HepG2 (cell line): Measurements from ENCODE around the gene ZNF341. TPM values are rescaled to one million over a fixed set of nuclear protein-coding genes. Genes with fewer than 3 reads are reported as not detected.

ENCODE experiments used
- ATAC-seq: fragments of 200-7000 bp; cut with Tn5 transposase; 3 replicates; pipeline ENCODE4 v1.9.1; 2020; ENCODE audit warnings: mild to moderate bottlenecking, moderate library complexity
- BruUV-seq: library from RNA; stranded (reverse); fragments of 400-500 nt; replicated peaks from 2 replicates; lab custom pipeline; 2021; lab: Mats Ljungman, UMichigan
- CTCF ChIA-PET: fragments of 300-600 bp; formaldehyde crosslinking; extraction: SDS; loops from one replicate; lab custom pipeline; 2021; ENCODE audit warnings: low total read pairs, inconsistent platforms, low intra/inter-chr PET ratio; lab: Yijun Ruan, JAX
- POLR2A ChIA-PET: fragments of 350-600 bp; sonication (Branson Sonifier 250); formaldehyde crosslinking; loops from one replicate; lab custom pipeline; 2020; ENCODE audit warnings: antibody characterized with exemption, inconsistent platforms; lab: Yijun Ruan, JAX
- DNase-seq: peaks from one replicate; pipeline ENCODE4 v3.0.0-alpha.2; 2015; ENCODE audit warnings: low spot score
- FAIRE-seq: peaks from 3 replicates; lab custom pipeline; 2011; peaks lifted over from hg19 to GRCh38; lab: Jason Lieb, UNC
- H2AFZ ChIP-seq: one replicate; pipeline ENCODE4 v1.6.1; 2011; ENCODE audit warnings: low read length, inconsistent platforms
- H3K27ac ChIP-seq: fragments of 300-600 bp; 3 replicates; pipeline ENCODE4 v1.8.0; 2011; ENCODE audit warnings: mixed run types, mild to moderate bottlenecking, mixed read lengths, low read length, inconsistent platforms; ENCODE audit not compliant: insufficient read depth; ENCODE audit errors: extremely low read length
- H3K27me3 ChIP-seq, 2 experiments: fragments of 200-600 bp in 1 of 2; 2 replicates in 1 of 2; 3 replicates in 1 of 2; pipeline versions ENCODE4 v1.6.0 to v1.8.0; 2011; ENCODE audit warnings: low read length in 2 of 2, mild to moderate bottlenecking in 2 of 2, moderate library complexity in 2 of 2, inconsistent platforms in 1 of 2; ENCODE audit not compliant: insufficient read depth in 2 of 2, control insufficient read depth in 1 of 2
- H3K36me3 ChIP-seq, 2 experiments: fragments of 200-600 bp in 1 of 2; replicated peaks in 1 of 2; 2 replicates in 1 of 2; 3 replicates in 1 of 2; pipeline versions ENCODE4 v1.5.1 to v1.8.0; 2011; ENCODE audit warnings: low read length in 2 of 2, inconsistent platforms in 1 of 2; ENCODE audit not compliant: insufficient read depth in 2 of 2, control insufficient read depth in 1 of 2
- H3K4me1 ChIP-seq: 2 replicates; pipeline ENCODE4 v1.5.1; 2012; ENCODE audit warnings: low read length, inconsistent platforms; ENCODE audit not compliant: insufficient read depth
- H3K4me2 ChIP-seq: 2 replicates; pipeline ENCODE4 v1.6.0; 2011; ENCODE audit warnings: low read depth, low read length, inconsistent platforms
- H3K4me3 ChIP-seq, 3 experiments: fragments of 200-600 bp in 1 of 3; sonication (generic), shearing (Covaris generic) in 1 of 3; replicated peaks in 1 of 3; 2 replicates each; pipeline ENCODE4 v1.5.1; 2011 to 2016; ENCODE audit warnings: low read length in 3 of 3, inconsistent platforms in 2 of 3, low read depth in 2 of 3, mild to moderate bottlenecking in 2 of 3, control low read depth in 1 of 3, mixed read lengths in 1 of 3; ENCODE audit not compliant: insufficient read depth in 1 of 3
- H3K79me2 ChIP-seq: one replicate; pipeline ENCODE4 v1.6.1; 2011; ENCODE audit warnings: low read length, inconsistent platforms; ENCODE audit not compliant: insufficient read depth
- H3K9ac ChIP-seq: 2 replicates; pipeline ENCODE4 v1.6.0; 2011; ENCODE audit warnings: mild to moderate bottlenecking, low read depth, low read length, inconsistent platforms; ENCODE audit not compliant: insufficient read depth
- H3K9me3 ChIP-seq: 2 replicates; pipeline ENCODE4 v1.5.1; 2012; ENCODE audit warnings: mild to moderate bottlenecking, low read length
- H4K20me1 ChIP-seq: 2 replicates; pipeline ENCODE4 v1.6.0; 2011; ENCODE audit warnings: inconsistent platforms, mild to moderate bottlenecking, low read length, moderate library complexity; ENCODE audit not compliant: insufficient read depth
- ARNTL ChIP-seq: sonication (generic); formaldehyde crosslinking; IDR thresholded peaks from 2 replicates; pipeline ENCODE4 v1.4.0; 2020; ENCODE audit warnings: mild to moderate bottlenecking, missing genetic modification reagents
- ASH2L ChIP-seq: fragments of 300-600, 200-600 bp; sonication (generic); IDR thresholded peaks from 2 replicates; pipeline ENCODE4 v1.7.0; 2017; ENCODE audit warnings: low read depth, mild to moderate bottlenecking, moderate library complexity, mixed read lengths, low read length; ENCODE audit not compliant: insufficient read length
- CENPX ChIP-seq: sonication (generic); formaldehyde crosslinking; IDR thresholded peaks from 2 replicates; pipeline ENCODE4 v1.9.0; 2021; ENCODE audit warnings: mild to moderate bottlenecking, missing genetic modification reagents, moderate library complexity
- FOXK1 ChIP-seq: sonication (generic); formaldehyde crosslinking; IDR thresholded peaks from 2 replicates; pipeline ENCODE4 v1.4.0; 2020; ENCODE audit warnings: low read depth, missing genetic modification reagents, borderline replicate concordance
- HOXA7 ChIP-seq: sonication (generic); formaldehyde crosslinking; IDR thresholded peaks from 2 replicates; pipeline ENCODE4 v1.8.1; 2022; ENCODE audit warnings: mild to moderate bottlenecking, missing genetic modification reagents, moderate library complexity
- MED1 ChIP-seq: sonication (generic); formaldehyde crosslinking; IDR thresholded peaks from 2 replicates; pipeline ENCODE4 v1.4.0; 2020; ENCODE audit warnings: missing genetic modification reagents
- NCOA5 ChIP-seq: sonication (generic); formaldehyde crosslinking; IDR thresholded peaks from 2 replicates; pipeline ENCODE4 v1.4.0; 2020; ENCODE audit warnings: missing genetic modification reagents
- PAXIP1 ChIP-seq: sonication (generic); formaldehyde crosslinking; conservative IDR thresholded peaks from 2 replicates; pipeline ENCODE4 v1.4.0; 2020; ENCODE audit warnings: mild to moderate bottlenecking, missing genetic modification reagents, moderate library complexity
- PLRG1 ChIP-seq: fragments of 450-650 bp; conservative IDR thresholded peaks from 2 replicates; pipeline ENCODE4 v1.6.1; 2016
- RARG ChIP-seq: sonication (generic); formaldehyde crosslinking; IDR thresholded peaks from 2 replicates; pipeline ENCODE4 v1.4.0; 2020; ENCODE audit warnings: low read depth, mild to moderate bottlenecking, missing genetic modification reagents
- RBM39 ChIP-seq: fragments of 200-400 bp; formaldehyde crosslinking; IDR thresholded peaks from one replicate; pipeline ENCODE4 v1.6.1; 2018; ENCODE audit warnings: antibody characterized with exemption, mild to moderate bottlenecking, low read depth, low read length; ENCODE audit not compliant: poor library complexity, severe bottlenecking
- RCOR2 ChIP-seq: IDR thresholded peaks from 2 replicates; pipeline ENCODE4 v1.6.1; 2016; ENCODE audit warnings: missing biosample characterization, missing genetic modification reagents
- SKIL ChIP-seq: sonication (generic); formaldehyde crosslinking; IDR thresholded peaks from 2 replicates; pipeline ENCODE4 v1.8.0; 2022; ENCODE audit warnings: missing genetic modification reagents, mild to moderate bottlenecking, moderate library complexity, borderline replicate concordance
- SOX6 ChIP-seq, 2 experiments: fragments of 450-650 bp in 1 of 2; sonication (generic) in 1 of 2; formaldehyde crosslinking in 1 of 2; IDR thresholded peaks; 2 replicates each; pipeline versions ENCODE4 v1.4.0 to v1.6.1; 2017 to 2020; ENCODE audit warnings: antibody characterized with exemption in 1 of 2, mild to moderate bottlenecking in 1 of 2, missing genetic modification reagents in 1 of 2
- ZNF160 ChIP-seq: sonication (generic); formaldehyde crosslinking; IDR thresholded peaks from 2 replicates; pipeline ENCODE4 v1.8.0; 2022; ENCODE audit warnings: mild to moderate bottlenecking, inconsistent platforms, missing genetic modification reagents
- ZNF282 ChIP-seq: fragments of 450-650 bp; IDR thresholded peaks from 2 replicates; pipeline ENCODE4 v1.6.1; 2018; ENCODE audit not compliant: partially characterized antibody
- ZNF501 ChIP-seq: sonication (generic); formaldehyde crosslinking; IDR thresholded peaks from 2 replicates; pipeline ENCODE4 v1.5.1; 2020; ENCODE audit warnings: mild to moderate bottlenecking, moderate library complexity, missing genetic modification reagents
- ZSCAN31 ChIP-seq: sonication (generic); formaldehyde crosslinking; IDR thresholded peaks from 2 replicates; pipeline ENCODE4 v1.5.0; 2020; ENCODE audit warnings: low read depth, mild to moderate bottlenecking, missing genetic modification reagents
- WGBS: methylation state at CpG from one replicate; pipeline ENCODE4 v1.1.6; 2017; ENCODE audit warnings: low lambda C conversion rate; 5-methylcytosine and 5-hydroxymethylcytosine counted together
- in situ Hi-C: cut with HindIII; loops from 2 replicates; pipeline ENCODE4 v1.10.0; 2017; ENCODE audit warnings: low pct_unique_long_range_greater_than_20kb; ENCODE audit not compliant: extremely low pct_ligation_motif_present
- intact Hi-C: fragments of 100-400 bp; cut with micrococcal nuclease; formaldehyde crosslinking; loops from one replicate; pipeline ENCODE4 v1.10.0; 2022; ENCODE audit not compliant: unreplicated experiment
- polyA plus RNA-seq, 8 experiments: library from polyadenylated mRNA; depleted of rRNA in 3 of 8; stranded (reverse) in 7 of 8; unstranded in 1 of 8; fragments of >200 nt; fragmentation: Illumina TruSeq in 4 of 8; extraction: Trizol in 4 of 8; gene quantifications; 2 replicates each; pipeline versions ENCODE4 v1.2.1 to v1.2.3, GENCODE V29; 2011 to 2016; ENCODE audit warnings: low read depth in 4 of 8, missing spikeins in 1 of 8, mixed read lengths in 1 of 8; ENCODE audit not compliant: insufficient read depth in 1 of 8
- total RNA-seq, 5 experiments: library from RNA; depleted of rRNA; stranded (reverse); fragments of >200 nt; fragmentation: Illumina TruSeq; extraction: Trizol; gene quantifications; 2 replicates each; pipeline ENCODE4 v1.2.3, GENCODE V29; 2016; ENCODE audit warnings: low read depth in 1 of 5

Gene ZNF341
- total and polyA plus RNA-seq, 2 of the 13 experiments (the other 11 are each of a cell fraction or from before 2014, with no cell fraction given) = 1.1 to 2.2 TPM

- Histone ChIP-seq H3K79me2 (peaks cover 60% of the 10 kb centered on the region), H4K20me1 (peaks cover 20% of the 10 kb centered on the region), H3K9ac (no peak overlapping the region), H3K27ac (no peak overlapping the region), H2AFZ (no peak overlapping the region), H3K4me1 (peaks cover 41% of the 10 kb centered on the region), H3K9me3 (no peaks in the 10 kb centered on the region), H3K36me3 (peaks cover 5 to 20% of the 10 kb centered on the region in 2 experiments; a peak in 3 of 5 replicates), H3K4me3 (no peak overlapping the region), H3K4me2 (no peak overlapping the region), H3K27me3 (no peaks in the 10 kb centered on the region)
- POLR2A ChIA-PET = no interaction called here
- in situ Hi-C loops (no loop called here), intact Hi-C loops (no loop called here)
- FAIRE-seq = no peak
- CTCF ChIA-PET = no interaction called here
- TF ChIP-seq ZNF501 (CRISPR knock-in tag) = no peak
- no peak for TF ChIP-seq HOXA7 (CRISPR knock-in tag)
- TF ChIP-seq PAXIP1 (CRISPR knock-in tag) = no peak
- TF ChIP-seq MED1 (CRISPR knock-in tag) = no peak
- TF ChIP-seq RARG (CRISPR knock-in tag) = no peak
- no peak for TF ChIP-seq FOXK1 (CRISPR knock-in tag)
- no peak for TF ChIP-seq ARNTL (CRISPR knock-in tag)
- no peak for TF ChIP-seq ASH2L
- TF ChIP-seq SKIL (CRISPR knock-in tag) = no peak
- TF ChIP-seq ZNF160 (CRISPR knock-in tag) = no peak
- TF ChIP-seq SOX6 (IDR thresholded peaks at IDR 0.05) = no peak
- TF ChIP-seq SOX6 (CRISPR knock-in tag; IDR thresholded peaks at IDR 0.05) = no peak
- no peak for TF ChIP-seq CENPX
- no peak for TF ChIP-seq NCOA5 (CRISPR knock-in tag)
- no peak for TF ChIP-seq RBM39
- no peak for TF ChIP-seq PLRG1
- TF ChIP-seq ZNF282 = no peak
- TF ChIP-seq ZSCAN31 (CRISPR knock-in tag) = no peak
- TF ChIP-seq RCOR2 (CRISPR knock-in tag) = no peak
- DNase-seq = no peak
- 100% methylated on average over 4 of the region's 4 CpGs for WGBS
- BruUV-seq = no TSS peak
- no peak for ATAC-seq
These were observed 98.6 kb downstream of the ZNF341 start for GRCh38 chr20:33830371-33830770.
